IMR-90 (cell line): ENCODE measurements around the gene C1orf167. TPM values are rescaled to one million over a fixed set of nuclear protein-coding genes. Genes with fewer than 3 reads are reported as not detected.

Experiments
- ATAC-seq: fragments of 200-7000 bp; cut with Tn5 transposase; 2 replicates; pipeline ENCODE4 v1.9.1; 2020; ENCODE audit warnings: low read depth, mild to moderate bottlenecking, moderate library complexity
- BruUV-seq: library from RNA; stranded (reverse); fragments of 400-500 nt; replicated peaks from 2 replicates; lab custom pipeline; 2021; lab: Mats Ljungman, UMichigan
- CTCF ChIA-PET: fragments of 300-600 bp; formaldehyde crosslinking; extraction: SDS; loops from one replicate; lab custom pipeline; 2021; ENCODE audit warnings: antibody characterized with exemption; lab: Yijun Ruan, JAX
- POLR2A ChIA-PET: fragments of 300-600 bp; sonication (Branson Sonifier 250); formaldehyde crosslinking; loops from one replicate; lab custom pipeline; 2022; ENCODE audit warnings: antibody characterized with exemption; ENCODE audit not compliant: unreplicated experiment; lab: Charles Lee
- DNase-seq: peaks from one replicate; pipeline ENCODE4 v3.0.0; 2013
- H2AFZ ChIP-seq: replicated peaks from 2 replicates; pipeline ENCODE3; 2013; ENCODE audit warnings: low read length, mild to moderate bottlenecking; ENCODE audit not compliant: poor library complexity
- H2AK5ac ChIP-seq: 2 replicates; pipeline ENCODE4 v1.6.1; 2013; ENCODE audit warnings: low read depth, low read length, inconsistent platforms
- H2AK9ac ChIP-seq: replicated peaks from 2 replicates; pipeline ENCODE3; 2013; ENCODE audit warnings: mild to moderate bottlenecking, low read depth, low read length, moderate library complexity; ENCODE audit not compliant: poor library complexity
- H2BK120ac ChIP-seq: 2 replicates; pipeline ENCODE4 v1.6.1; 2013; ENCODE audit warnings: low read depth, low read length, inconsistent platforms
- H2BK15ac ChIP-seq: 3 replicates; pipeline ENCODE4 v1.6.1; 2013; ENCODE audit warnings: low read depth, low read length, inconsistent platforms
- H2BK20ac ChIP-seq: 2 replicates; pipeline ENCODE4 v1.6.1; 2013; ENCODE audit warnings: low read depth, mild to moderate bottlenecking, inconsistent platforms, low read length, moderate library complexity
- H2BK5ac ChIP-seq: 2 replicates; pipeline ENCODE4 v1.6.1; 2013; ENCODE audit warnings: mild to moderate bottlenecking, low read depth, low read length, inconsistent platforms; ENCODE audit not compliant: poor library complexity, severe bottlenecking
- H3K14ac ChIP-seq: replicated peaks from 2 replicates; pipeline ENCODE4 v1.6.1; 2013; ENCODE audit warnings: low read depth, low read length, inconsistent platforms
- H3K18ac ChIP-seq: 2 replicates; pipeline ENCODE4 v1.6.1; 2013; ENCODE audit warnings: low read depth, low read length, control low read depth
- H3K23ac ChIP-seq: 2 replicates; pipeline ENCODE4 v1.6.1; 2013; ENCODE audit warnings: low read depth, low read length, inconsistent platforms
- H3K27ac ChIP-seq: 2 replicates; pipeline ENCODE4 v1.5.1; 2013; ENCODE audit warnings: mild to moderate bottlenecking, control low read depth, low read length; ENCODE audit not compliant: insufficient read depth
- H3K27me3 ChIP-seq: 2 replicates; pipeline ENCODE4 v1.6.1; 2013; ENCODE audit warnings: low read length; ENCODE audit not compliant: control insufficient read depth, insufficient read depth
- H3K36me3 ChIP-seq: 2 replicates; pipeline ENCODE4 v1.6.1; 2013; ENCODE audit warnings: low read length, mixed read lengths; ENCODE audit not compliant: control insufficient read depth, insufficient read depth
- H3K4ac ChIP-seq: 2 replicates; pipeline ENCODE4 v1.6.1; 2013; ENCODE audit warnings: low read depth, low read length, inconsistent platforms
- H3K4me1 ChIP-seq: 2 replicates; pipeline ENCODE4 v1.6.1; 2013; ENCODE audit warnings: low read length, mixed read lengths; ENCODE audit not compliant: control insufficient read depth, insufficient read depth
- H3K4me2 ChIP-seq: 2 replicates; pipeline ENCODE4 v1.6.1; 2013; ENCODE audit warnings: low read depth, mild to moderate bottlenecking, control low read depth, low read length, moderate library complexity
- H3K4me3 ChIP-seq: 2 replicates; pipeline ENCODE4 v1.5.1; 2013; ENCODE audit warnings: low read depth, mild to moderate bottlenecking, control low read depth, low read length, moderate library complexity; ENCODE audit not compliant: insufficient read depth
- H3K56ac ChIP-seq: 2 replicates; pipeline ENCODE4 v1.6.1; 2013; ENCODE audit warnings: low read length, inconsistent platforms; ENCODE audit not compliant: insufficient read depth; ENCODE audit errors: extremely low read depth
- H3K79me1 ChIP-seq, 2 experiments: 2 replicates each; pipeline ENCODE4 v1.6.1; 2013; ENCODE audit warnings: low read length in 2 of 2, inconsistent platforms in 1 of 2, low read depth in 1 of 2
- H3K9ac ChIP-seq: 2 replicates; pipeline ENCODE4 v1.6.1; 2013; ENCODE audit warnings: low read depth, low read length, control low read depth
- H3K9me1 ChIP-seq: 2 replicates; pipeline ENCODE4 v1.6.1; 2013; ENCODE audit warnings: low read length, inconsistent platforms; ENCODE audit not compliant: insufficient read depth
- H3K9me3 ChIP-seq: 2 replicates; pipeline ENCODE4 v1.6.1; 2013; ENCODE audit warnings: low read length; ENCODE audit not compliant: control insufficient read depth, insufficient read depth
- H4K20me1 ChIP-seq: 2 replicates; pipeline ENCODE4 v1.6.1; 2013; ENCODE audit warnings: low read length, inconsistent platforms; ENCODE audit not compliant: insufficient read depth
- H4K5ac ChIP-seq: 2 replicates; pipeline ENCODE4 v1.6.1; 2013; ENCODE audit warnings: mild to moderate bottlenecking, low read depth, low read length, control low read depth
- H4K8ac ChIP-seq, 2 experiments: 2 replicates each; pipeline ENCODE4 v1.6.1; 2013; ENCODE audit warnings: low read depth in 2 of 2, low read length in 2 of 2, control low read depth in 1 of 2, inconsistent platforms in 1 of 2
- H4K91ac ChIP-seq: 2 replicates; pipeline ENCODE4 v1.6.1; 2013; ENCODE audit warnings: low read depth, low read length, inconsistent platforms; ENCODE audit not compliant: insufficient read depth
- BHLHE40 ChIP-seq: fragments of 150-350 bp; IDR thresholded peaks from 2 replicates; pipeline ENCODE4 v1.6.1; 2016; ENCODE audit warnings: mild to moderate bottlenecking, low read depth, low read length
- CEBPB ChIP-seq: IDR thresholded peaks from 2 replicates; pipeline ENCODE4 v1.6.1; 2012; ENCODE audit warnings: low read depth, low read length, improper control_type of control experiment
- FOS ChIP-seq: fragments of 150-350 bp; IDR thresholded peaks from 2 replicates; pipeline ENCODE4 v1.6.1; 2016; ENCODE audit warnings: low read depth, low read length
- MAFK ChIP-seq: IDR thresholded peaks from 2 replicates; pipeline ENCODE4 v1.6.1; 2012; ENCODE audit warnings: low read depth, low read length, improper control_type of control experiment
- MAZ ChIP-seq: IDR thresholded peaks from 2 replicates; pipeline ENCODE4 v1.6.1; 2012; ENCODE audit warnings: low read depth, mild to moderate bottlenecking, low read length, improper control_type of control experiment, moderate library complexity, borderline replicate concordance
- NFE2L2 ChIP-seq: fragments of 150-350 bp; IDR thresholded peaks from 2 replicates; pipeline ENCODE4 v1.6.1; 2016; ENCODE audit warnings: low read depth, mild to moderate bottlenecking, low read length
- POLR2A ChIP-seq: IDR thresholded peaks from 2 replicates; pipeline ENCODE4 v1.6.1; 2012; ENCODE audit warnings: mild to moderate bottlenecking, low read depth, low read length
- RAD21 ChIP-seq: IDR thresholded peaks from 2 replicates; pipeline ENCODE4 v1.6.1; 2012; ENCODE audit warnings: low read length, improper control_type of control experiment
- RCOR1 ChIP-seq: IDR thresholded peaks from 2 replicates; pipeline ENCODE4 v1.6.1; 2012; ENCODE audit warnings: mild to moderate bottlenecking, low read length, improper control_type of control experiment; ENCODE audit not compliant: insufficient replicate concordance
- RFX5 ChIP-seq: IDR thresholded peaks from 2 replicates; pipeline ENCODE4 v1.8.0; 2012; ENCODE audit warnings: low read depth, mild to moderate bottlenecking, low read length, moderate library complexity
- SMC3 ChIP-seq: fragments of 150-350 bp; IDR thresholded peaks from 2 replicates; pipeline ENCODE4 v1.6.1; 2016; ENCODE audit warnings: low read depth, mild to moderate bottlenecking, antibody characterized with exemption, low read length, moderate library complexity
- WGBS, 2 experiments: methylation state at CpG; one replicate each; pipeline versions ENCODE4 v1.1.5 to v1.1.7; 2013; ENCODE audit warnings: missing lambda C conversion rate in 2 of 2; ENCODE audit not compliant: insufficient read length in 1 of 2; ENCODE audit errors: extremely low coverage in 2 of 2; 5-methylcytosine and 5-hydroxymethylcytosine counted together
- dilution Hi-C: fragments of 300-500 bp; cut with HindIII; formaldehyde crosslinking; loops from one replicate; pipeline ENCODE4 v1.14.3; 2018; ENCODE audit warnings: low sequenced_read_pairs; ENCODE audit not compliant: unreplicated experiment
- in situ Hi-C: fragments of 300-500 bp; cut with MboI; formaldehyde crosslinking; loops from 3 replicates; pipeline ENCODE4 v1.14.3; 2019; ENCODE audit warnings: low sequenced_read_pairs, inconsistent platforms, mixed read lengths
- intact Hi-C: fragments of 100-400 bp; cut with micrococcal nuclease; formaldehyde crosslinking; loops from 2 replicates; pipeline ENCODE4 v1.10.0; 2022
- polyA plus RNA-seq, 3 experiments: library from polyadenylated mRNA; depleted of rRNA; stranded (reverse); fragments of >200 nt; gene quantifications; 2 replicates each; pipeline ENCODE4 v1.2.3, GENCODE V29; 2012; ENCODE audit warnings: low replicate concordance in 1 of 3
- total RNA-seq: library from RNA; depleted of rRNA; stranded (reverse); fragments of >200 nt; gene quantifications from 2 replicates; pipeline ENCODE4 v1.2.3, GENCODE V29; 2012
- TF ChIP-seq, protein P1 (sequence below): conservative IDR thresholded peaks from 2 replicates; pipeline ENCODE4 v1.5.1; 2012; ENCODE audit warnings: mild to moderate bottlenecking, low read depth, low read length, improper control_type of control experiment
- TF ChIP-seq, protein P2 (sequence below): fragments of 150-350 bp; IDR thresholded peaks from 2 replicates; pipeline ENCODE4 v1.6.1; 2017; ENCODE audit warnings: mild to moderate bottlenecking, antibody characterized with exemption, low read length, low read depth
- TF ChIP-seq, protein P3 (sequence below): fragments of 150-350 bp; IDR thresholded peaks from 2 replicates; pipeline ENCODE4 v1.6.1; 2016; ENCODE audit warnings: low read depth, mild to moderate bottlenecking, low read length, moderate library complexity, borderline replicate concordance

C1orf167 gene
- total and polyA plus RNA-seq, 2 of the 4 experiments (the other 2 are of a cell fraction) = under 0.01 to 0.15 TPM

DNA sequence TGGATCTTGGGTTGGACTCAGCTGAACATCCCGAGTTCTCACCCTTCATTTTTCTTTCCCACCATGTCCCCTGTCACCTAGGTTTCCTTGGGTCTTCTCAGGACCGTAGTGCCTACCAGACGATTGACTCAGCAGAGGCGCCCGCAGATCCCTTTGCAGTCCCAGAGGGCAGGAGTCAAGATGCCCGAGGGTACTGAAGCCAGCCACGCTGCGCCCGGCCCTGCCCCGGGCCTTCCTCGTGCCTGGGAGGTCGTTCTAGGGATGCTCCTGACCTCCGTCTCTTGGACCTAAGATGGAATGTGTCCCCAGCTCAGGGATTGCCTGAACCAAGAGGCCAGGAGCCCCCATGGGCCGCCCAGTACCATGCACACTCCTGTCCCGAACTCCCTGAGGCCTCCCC is 12.0 kb upstream of the C1orf167 start:
- no peaks in the 10 kb centered on the region for H4K20me1 ChIP-seq
- H2AK9ac ChIP-seq = no peak overlapping the region
- no peak overlapping the region for H4K91ac ChIP-seq
- no peak overlapping the region for H3K18ac ChIP-seq
- ATAC-seq (no peak), DNase-seq (no peak)
- H2AK5ac ChIP-seq = no peak overlapping the region
- no peaks in the 10 kb centered on the region for H3K9me1 ChIP-seq
- H2BK120ac ChIP-seq = no peak overlapping the region
- no peak overlapping the region for H3K23ac ChIP-seq
- in situ Hi-C loops (no loop called here), dilution Hi-C loops (no loop called here), intact Hi-C loops (no loop called here)
- TF ChIP-seq, protein P1, sequence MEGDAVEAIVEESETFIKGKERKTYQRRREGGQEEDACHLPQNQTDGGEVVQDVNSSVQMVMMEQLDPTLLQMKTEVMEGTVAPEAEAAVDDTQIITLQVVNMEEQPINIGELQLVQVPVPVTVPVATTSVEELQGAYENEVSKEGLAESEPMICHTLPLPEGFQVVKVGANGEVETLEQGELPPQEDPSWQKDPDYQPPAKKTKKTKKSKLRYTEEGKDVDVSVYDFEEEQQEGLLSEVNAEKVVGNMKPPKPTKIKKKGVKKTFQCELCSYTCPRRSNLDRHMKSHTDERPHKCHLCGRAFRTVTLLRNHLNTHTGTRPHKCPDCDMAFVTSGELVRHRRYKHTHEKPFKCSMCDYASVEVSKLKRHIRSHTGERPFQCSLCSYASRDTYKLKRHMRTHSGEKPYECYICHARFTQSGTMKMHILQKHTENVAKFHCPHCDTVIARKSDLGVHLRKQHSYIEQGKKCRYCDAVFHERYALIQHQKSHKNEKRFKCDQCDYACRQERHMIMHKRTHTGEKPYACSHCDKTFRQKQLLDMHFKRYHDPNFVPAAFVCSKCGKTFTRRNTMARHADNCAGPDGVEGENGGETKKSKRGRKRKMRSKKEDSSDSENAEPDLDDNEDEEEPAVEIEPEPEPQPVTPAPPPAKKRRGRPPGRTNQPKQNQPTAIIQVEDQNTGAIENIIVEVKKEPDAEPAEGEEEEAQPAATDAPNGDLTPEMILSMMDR = no peak
- TF ChIP-seq NFE2L2 (no peak), POLR2A (no peak), RAD21 (no peak), FOS (no peak), RFX5 (no peak), CEBPB (no peak), MAZ (no peak), BHLHE40 (no peak), RCOR1 (no peak), MAFK (no peak), SMC3 (no peak)
- TF ChIP-seq, protein P2, sequence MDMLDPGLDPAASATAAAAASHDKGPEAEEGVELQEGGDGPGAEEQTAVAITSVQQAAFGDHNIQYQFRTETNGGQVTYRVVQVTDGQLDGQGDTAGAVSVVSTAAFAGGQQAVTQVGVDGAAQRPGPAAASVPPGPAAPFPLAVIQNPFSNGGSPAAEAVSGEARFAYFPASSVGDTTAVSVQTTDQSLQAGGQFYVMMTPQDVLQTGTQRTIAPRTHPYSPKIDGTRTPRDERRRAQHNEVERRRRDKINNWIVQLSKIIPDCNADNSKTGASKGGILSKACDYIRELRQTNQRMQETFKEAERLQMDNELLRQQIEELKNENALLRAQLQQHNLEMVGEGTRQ = no peak
- TF ChIP-seq, protein P3, sequence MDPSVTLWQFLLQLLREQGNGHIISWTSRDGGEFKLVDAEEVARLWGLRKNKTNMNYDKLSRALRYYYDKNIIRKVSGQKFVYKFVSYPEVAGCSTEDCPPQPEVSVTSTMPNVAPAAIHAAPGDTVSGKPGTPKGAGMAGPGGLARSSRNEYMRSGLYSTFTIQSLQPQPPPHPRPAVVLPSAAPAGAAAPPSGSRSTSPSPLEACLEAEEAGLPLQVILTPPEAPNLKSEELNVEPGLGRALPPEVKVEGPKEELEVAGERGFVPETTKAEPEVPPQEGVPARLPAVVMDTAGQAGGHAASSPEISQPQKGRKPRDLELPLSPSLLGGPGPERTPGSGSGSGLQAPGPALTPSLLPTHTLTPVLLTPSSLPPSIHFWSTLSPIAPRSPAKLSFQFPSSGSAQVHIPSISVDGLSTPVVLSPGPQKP = no peak
- H3K4me1 ChIP-seq = no peaks in the 10 kb centered on the region
- peaks cover 27% of the 10 kb centered on the region for H3K36me3 ChIP-seq
- no peak overlapping the region for H3K9ac ChIP-seq
- no peak overlapping the region for H4K5ac ChIP-seq
- H4K8ac ChIP-seq = no peak overlapping the region
- H3K4me3 ChIP-seq = no peak overlapping the region
- H3K4me2 ChIP-seq = no peak overlapping the region
- no peak overlapping the region for H3K27ac ChIP-seq
- H3K27me3 ChIP-seq = 0 out of 2 replicates have a peak, but pooled peaks cover 3% of the 10 kb centered on the region
- ChIA-PET POLR2A (no interaction called here), CTCF (no interaction called here)
- H3K56ac ChIP-seq = no peak overlapping the region
- no peaks in the 10 kb centered on the region for H3K79me1 ChIP-seq
- no peak overlapping the region for H2BK20ac ChIP-seq
- no peak overlapping the region for H3K4ac ChIP-seq
- no peak overlapping the region for H2AFZ ChIP-seq
- WGBS, 2 experiments = 97% methylated on average over 9 of the region's 15 CpGs; no CpG with 5 or more reads in 1 of the 2 experiments
- H3K9me3 ChIP-seq = no peaks in the 10 kb centered on the region
- no TSS peak for BruUV-seq
- H2BK5ac ChIP-seq = no peak overlapping the region
- H3K14ac ChIP-seq = no peak overlapping the region
- H2BK15ac ChIP-seq = no peak overlapping the region
